HCEC 1CT (cell line): ENCODE measurements around the gene PALLD.

Experiments used
- DNase-seq: peaks from one replicate; pipeline ENCODE4 v3.0.0-alpha.2; 2017

Gene PALLD

DNA sequence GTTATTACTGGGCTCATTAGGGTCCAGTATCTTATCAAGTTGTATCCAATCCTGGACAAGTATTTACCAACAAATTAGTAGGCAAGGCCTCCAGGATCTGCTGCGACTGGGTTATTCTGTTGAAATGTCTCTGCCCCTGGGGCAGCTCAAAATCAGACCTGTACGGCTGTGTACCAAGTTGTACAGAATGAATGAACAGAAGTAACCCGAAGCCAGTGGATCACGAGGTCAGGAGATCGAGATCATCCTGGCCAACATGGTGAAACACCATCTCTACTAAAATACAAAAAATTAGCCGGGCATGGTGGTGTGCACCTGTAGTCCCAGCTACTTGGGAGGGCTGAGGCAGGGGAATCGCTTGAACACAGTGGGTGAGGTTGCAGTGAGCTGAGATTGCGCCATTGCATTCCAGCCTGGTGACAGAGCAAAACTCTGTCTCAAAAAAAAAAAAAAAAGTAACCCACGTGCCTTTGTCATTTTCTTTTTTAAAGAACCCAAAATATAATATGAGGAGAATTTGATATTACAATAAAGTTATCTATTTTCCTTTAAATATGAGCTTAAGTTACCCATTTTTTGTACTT, 385.9 kb downstream of the PALLD start:
- DNase-seq, result peak; percentile 59

DNA sequence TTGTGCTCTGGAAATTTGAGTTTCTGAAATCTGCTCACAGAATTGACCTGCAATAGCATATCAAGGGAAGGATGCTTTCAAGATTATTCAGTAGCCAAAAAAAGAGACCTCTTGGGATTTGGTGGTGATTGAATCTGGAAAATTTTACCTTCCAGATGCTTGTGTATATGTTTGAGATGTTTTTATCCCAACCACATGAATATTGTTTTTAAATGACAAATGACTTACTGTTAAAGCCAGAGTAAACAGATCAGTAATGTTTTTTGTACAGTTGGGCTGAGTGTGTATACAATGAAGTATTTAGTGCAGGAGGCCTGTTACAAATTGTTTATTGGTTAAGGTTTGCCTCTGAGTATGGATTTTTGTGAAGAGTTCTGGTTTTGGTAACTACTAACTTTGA, 386.7 kb downstream of the PALLD start:
- peak; percentile 52 for DNase-seq

DNA sequence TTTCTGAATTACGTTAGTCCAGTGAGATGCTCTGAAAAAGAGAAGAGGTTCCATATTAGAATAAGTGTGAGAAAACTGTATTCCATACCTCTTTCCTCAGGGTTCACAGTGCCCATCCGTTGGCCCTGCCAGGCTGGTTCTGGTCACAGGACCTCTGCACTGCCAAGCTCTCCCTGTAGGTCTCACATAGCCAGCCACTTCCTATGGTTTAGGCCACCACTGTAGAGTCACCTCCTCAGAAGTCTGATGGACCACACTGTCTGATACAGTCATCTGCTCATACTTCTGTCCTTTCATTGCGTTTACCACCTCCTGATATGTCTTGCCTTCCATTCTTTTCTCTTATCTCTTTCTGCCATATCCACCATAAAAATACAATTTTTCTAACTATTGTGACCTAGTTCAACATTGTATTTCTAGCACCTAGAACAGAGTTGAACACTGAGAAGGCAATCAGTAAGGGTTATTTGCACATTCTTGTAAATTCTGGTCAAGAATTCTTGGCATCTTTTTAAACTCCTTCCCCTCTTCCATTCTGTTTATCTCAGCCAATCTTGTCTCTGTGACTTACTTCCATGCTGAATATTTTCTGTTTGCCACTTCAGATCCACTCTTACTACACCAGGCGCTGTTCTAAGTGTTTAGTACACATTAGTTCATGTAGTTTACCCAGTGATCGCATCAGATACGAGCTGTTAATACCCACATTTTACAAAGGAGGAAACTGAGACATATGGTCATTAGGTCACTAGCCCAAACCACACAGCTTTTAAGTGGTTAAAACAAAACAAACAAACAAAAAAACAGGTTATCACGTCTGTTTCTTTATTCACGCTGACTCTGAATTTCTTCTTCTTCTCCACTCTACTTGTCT, 387.6 kb downstream of the PALLD start:
- DNase-seq, result no peak

DNA sequence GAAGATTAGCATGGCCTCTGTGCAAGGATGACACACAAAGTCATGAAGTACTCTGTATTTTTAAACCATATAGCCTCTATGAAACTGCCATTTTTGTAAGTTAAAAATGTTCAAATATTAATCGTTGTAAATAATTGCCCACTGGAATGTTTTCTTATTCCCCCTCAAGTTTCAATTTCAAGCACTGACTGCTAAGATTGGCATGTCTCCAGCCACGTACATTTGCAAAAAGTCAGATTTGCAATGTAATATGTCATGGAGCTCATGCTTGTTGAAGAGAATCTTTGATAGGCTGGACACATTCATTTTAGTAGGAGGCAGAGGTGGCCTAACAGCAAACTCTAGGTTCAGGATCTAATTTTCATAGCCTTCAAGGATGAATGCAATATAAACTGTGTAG, 388.5 kb downstream of the PALLD start:
- no peak for DNase-seq

DNA sequence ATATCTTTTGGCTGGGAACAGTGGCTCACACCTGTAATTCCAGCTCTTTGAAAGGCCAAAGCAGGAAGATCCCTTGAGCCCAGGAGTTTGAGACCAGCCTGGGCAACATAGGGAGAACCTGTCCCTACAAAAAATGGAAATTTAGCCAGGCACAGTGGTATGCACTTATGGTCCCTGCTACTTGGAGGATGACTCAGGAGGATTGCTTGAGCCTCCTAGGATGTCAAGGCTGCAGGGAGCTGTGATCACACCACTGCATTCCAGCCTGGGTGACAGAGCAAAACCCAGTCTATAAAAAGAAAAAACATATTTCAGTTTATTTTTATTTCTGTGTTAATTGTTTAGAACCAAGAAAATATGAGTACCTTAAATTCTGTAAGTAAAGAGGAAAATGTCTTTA, 389.5 kb downstream of the PALLD start:
- DNase-seq, result peak; percentile 71

DNA sequence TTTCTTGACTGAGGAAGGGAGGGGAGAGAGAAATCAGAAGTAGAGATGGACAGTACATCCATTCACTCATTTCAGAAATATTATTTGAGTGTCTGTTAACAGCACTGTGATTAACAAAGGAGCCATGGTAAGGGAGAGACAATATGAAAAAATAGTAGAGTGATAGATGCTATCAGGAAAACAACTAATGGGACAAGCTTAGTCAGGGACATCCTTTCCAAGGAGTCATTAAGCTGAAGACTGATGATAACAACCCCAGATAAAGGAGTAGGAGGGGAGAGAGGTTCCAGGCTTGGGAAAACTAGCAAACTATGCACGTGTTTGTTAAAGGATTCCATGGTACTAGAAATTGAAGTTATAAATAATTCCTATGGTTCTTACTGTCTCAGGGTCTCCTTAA, 391.0 kb downstream of the PALLD start:
- no peak for DNase-seq

DNA sequence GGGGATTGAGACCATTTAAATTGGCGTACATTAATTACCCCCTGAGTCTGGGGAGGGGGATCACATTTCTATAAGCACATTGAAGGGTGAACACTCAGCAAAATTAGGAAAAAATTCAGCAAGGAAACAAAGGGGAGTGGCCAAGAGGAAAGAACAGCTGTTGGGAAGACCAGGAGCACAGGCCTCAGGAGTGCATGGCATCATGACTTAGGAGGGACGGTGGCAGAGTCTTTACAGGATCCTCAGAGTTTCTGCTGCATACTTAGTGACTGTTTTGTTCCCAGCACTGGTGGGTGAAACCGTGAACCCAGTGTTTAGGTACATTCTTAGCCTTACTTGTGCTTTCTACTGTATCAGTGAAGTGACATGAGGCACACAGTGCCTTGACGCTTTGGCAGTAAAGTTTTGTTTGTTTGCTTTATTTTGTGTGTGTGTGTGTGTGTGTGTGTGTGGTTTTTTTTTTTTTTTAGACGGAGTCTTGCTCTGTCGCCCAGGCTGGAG, 391.9 kb downstream of the PALLD start:
- no peak for DNase-seq

DNA sequence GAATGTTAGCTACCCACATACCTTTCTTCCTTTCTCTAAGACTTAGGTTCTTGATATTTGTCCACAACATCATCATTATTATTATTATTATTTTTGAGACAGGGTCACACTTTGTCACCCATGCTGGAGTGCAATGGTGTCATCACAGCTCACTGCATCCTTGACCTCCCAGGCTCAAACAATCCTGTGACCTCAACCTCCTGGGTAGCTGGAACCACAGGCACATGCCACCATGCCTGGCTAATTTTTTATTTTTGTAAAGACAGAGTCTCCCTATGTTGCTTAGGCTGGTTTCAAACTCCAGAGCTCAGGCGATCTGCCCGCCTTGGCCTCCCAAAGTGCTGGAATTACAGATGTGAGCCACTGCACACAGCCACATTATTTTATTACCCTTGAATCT, 394.2 kb downstream of the PALLD start:
- no peak for DNase-seq

DNA sequence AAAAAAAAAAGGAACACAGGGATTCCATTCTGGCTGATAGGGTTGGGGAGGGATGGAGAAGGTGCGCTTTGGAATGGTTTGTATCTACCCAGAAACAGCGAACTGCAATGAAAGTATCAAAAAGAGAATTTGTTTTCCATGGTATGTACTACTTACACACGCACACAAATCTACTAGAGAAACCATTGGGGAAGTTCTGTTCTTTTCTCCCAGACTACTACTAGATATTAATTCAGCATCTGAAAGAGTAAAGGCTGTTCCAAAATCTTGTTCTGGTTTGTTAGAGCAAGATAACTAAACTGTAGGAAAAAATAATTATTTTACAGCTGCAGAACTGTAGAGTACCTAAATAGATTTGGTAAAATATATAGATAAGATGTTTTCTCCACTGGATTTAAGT, 394.8 kb downstream of the PALLD start:
- DNase-seq, result no peak

DNA sequence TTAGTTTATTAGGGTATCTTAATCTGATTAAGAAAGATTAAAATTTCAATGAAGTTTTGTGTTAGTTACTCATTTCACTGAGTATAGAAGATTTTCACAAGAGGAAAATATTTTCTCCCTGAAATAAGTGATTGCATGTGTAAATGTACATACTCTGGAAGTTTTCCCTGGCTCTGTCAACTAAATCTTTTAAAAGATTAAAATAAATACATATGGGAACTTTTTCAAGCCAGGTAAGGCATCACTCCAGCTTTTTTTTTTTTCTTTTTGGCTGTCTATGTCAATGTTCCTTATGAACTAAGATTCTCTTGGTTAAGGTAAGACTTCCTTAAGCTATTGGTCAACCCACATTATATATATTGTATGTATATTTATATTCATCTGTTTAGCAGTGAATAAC, 395.6 kb downstream of the PALLD start:
- DNase-seq, result no peak

DNA sequence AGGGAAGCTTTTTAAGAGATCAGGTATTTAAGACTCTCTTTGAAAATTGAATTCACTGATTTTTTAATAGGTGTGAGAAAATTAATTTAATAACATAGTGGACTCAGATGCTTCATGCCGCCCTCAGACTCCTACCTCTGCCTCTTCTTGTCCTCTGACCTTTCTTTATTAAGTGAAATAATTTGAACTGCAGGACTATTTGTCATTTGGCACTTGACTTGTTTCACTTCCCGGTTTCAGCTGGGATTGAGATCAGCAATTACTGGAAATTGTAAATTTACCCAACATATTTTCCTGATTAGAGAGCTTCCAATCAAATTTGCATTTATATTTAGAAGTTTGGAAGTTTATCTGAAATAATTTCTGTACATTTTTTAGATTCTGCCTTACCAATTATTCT, 396.4 kb downstream of the PALLD start:
- no peak for DNase-seq

DNA sequence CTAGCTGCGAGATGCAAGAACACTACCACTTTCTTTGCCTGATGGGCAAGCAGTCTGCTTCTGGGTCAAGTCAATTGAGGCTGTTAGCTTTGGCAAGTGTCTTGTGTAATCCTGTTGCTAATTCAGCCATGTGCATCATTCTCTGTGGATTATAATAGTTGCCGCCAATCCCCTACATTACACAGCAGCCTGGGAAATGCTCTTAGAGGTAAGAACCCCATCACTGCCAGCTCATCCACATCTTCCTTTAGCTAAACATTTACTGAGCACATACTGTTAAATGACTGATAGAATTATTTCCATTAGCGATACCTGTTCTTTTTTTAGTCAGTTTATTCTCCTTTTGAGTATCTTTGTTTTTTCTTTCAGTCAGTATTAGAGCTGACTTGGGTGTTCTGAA, 397.0 kb downstream of the PALLD start:
- DNase-seq, result no peak

DNA sequence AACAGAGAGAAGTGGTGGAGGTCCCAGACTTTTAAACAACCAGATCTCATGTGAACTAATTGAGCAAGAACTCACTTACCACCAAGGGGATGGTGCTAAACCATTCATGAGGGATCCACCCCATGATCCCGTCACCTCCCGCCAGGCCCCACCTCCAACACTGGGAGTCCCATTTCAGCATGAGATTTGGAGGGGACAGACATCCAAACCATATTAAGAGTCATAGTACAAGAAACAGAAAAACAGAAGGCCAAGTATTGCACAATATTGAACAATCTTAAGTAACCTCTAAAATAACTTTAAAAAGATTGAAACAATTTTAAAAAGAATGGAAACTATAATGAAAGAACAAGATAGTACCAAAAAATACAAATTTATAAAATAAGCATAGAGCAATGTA, 403.2 kb downstream of the PALLD start:
- no peak for DNase-seq

DNA sequence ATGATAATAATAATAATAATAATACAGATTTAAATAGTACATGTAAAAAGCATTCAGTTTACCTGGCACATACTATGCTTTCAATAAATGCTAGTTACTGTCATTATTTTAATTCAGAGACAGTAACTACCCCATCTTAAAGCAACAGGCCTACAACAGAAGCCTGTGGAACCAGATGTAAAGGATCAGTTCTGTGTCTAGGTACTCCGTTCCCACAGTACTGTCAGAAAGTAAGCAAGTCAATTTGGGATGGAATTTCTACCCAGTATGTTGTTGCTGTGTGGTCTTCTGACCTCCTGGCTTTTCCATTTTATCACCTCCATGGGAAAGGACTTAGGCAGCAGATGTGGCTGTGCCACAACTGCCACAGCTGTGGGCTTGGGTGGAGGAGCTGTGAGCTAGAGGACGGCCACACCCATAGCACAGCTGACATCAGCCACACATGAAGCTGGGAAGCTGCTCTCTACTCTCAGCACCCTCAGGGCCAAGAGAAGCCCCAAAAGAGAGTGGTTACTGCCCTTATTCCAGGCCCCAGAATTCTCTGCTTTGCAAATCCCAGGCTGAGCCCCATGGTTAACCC, 410.4 kb downstream of the PALLD start:
- DNase-seq, result peak; percentile 1

DNA sequence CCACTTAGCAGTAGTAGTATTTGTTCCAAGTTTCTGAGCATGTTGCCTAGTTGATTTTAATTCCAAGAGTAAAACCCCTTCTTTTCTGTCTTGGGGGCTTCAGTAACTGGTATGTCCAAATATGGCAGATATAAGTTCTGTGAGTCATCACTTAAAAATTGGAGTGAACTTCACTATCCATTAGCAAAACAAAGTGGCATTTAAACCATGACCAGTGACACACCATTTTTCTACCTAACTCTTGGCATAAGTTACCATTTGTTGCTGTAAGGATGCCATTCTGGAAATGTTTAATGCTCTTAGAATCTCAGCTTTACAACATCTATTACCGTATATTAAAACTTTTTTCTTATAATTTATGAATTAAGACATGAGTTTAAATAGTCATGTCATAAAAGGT, 411.2 kb downstream of the PALLD start:
- peak; percentile 30 for DNase-seq

DNA sequence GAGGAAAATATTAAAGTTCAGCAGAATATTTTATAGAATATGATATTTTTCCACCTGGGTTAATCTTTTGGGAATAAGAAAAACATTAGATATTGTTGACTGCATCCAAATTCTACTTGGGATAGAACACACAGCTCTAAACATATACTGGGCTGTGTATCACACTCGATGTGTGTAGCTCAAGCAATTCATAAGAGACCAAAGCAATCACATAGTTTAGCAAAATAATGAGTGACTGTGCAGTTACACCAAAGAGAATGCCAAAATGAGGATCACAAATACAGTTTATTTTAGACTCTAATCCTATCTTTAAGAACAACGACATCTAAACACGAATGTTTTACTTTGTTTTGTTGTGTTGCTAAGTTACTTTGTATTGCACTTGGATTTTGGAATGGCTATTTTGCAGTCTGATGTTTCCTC, 412.0 kb downstream of the PALLD start:
- DNase-seq, result no peak

DNA sequence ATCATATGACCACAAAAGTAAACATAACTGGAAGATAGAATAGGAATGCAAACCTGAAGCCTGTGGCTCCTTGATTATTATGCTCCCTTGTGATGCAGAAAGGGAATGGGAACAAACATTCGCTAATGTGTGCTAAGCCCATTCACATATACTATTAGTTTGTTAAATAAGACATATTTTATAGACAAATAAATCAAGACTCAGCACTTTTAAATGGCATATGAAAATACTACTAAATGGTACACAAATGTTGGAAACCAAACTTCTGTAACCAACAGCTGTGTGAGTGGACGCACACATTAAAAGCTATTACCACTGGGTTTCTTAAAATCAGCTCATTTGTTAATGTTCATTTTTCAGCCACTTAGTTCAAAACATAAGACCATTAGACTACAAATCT, 417.2 kb downstream of the PALLD start:
- no peak for DNase-seq

DNA sequence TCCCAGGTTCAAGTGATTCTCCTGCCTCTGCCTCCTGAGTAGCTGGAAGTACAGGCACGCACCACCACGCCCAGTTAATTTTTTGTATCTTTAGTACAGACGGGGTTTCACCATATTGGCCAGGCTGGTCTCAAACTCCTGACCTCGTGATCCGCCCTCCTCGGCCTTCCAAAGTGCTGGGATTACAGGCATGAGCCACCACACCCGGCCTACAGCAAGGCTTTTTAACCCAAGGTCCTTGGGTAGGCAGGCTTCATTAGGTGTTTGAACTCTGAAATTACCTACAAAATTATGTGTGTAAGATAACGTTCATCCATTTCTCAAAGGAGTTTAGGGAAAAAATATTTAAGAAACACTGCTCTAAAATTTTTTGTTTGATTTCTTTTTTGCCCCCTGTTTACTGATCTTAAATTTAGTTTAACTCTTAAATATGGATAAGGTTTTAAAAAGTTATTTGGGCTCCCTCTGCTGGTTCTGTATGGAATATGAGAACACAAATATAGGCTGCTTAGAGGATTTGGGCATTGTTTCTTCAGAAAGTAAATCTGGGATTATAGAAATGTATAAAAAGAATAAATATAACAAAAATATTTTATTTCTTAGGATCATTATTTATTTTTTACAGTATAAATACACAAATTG, 420.4 kb downstream of the PALLD start:
- peak; percentile 23 for DNase-seq

DNA sequence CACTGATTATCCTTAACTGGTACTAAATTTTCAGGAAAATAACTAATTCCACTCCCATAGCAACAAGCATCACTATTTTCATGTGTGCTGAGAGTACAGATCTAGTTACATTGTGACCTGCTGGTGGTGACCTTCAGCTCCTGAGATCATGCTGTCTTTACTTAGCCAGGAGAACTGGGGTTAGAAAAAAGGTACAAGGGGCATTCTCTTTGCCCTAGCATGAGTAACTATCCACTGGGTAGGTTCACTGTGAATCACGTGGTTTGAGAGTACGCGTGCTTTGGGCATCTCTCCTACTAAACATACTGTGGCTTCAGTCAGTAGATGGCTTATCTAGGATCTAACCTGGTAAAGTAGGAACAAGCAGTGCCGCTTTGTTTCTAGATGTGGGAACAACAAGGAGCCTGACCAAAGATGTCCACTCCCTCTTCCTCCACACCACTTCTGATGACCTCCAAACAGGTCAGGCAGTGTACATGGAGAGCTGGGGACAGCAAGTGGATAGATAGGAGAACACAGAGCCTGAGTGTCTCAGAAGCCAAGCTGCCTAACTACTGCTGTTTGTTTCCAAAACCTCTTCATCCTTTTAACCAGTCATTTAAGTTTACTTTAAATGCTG, 423.0 kb downstream of the PALLD start:
- no peak for DNase-seq

DNA sequence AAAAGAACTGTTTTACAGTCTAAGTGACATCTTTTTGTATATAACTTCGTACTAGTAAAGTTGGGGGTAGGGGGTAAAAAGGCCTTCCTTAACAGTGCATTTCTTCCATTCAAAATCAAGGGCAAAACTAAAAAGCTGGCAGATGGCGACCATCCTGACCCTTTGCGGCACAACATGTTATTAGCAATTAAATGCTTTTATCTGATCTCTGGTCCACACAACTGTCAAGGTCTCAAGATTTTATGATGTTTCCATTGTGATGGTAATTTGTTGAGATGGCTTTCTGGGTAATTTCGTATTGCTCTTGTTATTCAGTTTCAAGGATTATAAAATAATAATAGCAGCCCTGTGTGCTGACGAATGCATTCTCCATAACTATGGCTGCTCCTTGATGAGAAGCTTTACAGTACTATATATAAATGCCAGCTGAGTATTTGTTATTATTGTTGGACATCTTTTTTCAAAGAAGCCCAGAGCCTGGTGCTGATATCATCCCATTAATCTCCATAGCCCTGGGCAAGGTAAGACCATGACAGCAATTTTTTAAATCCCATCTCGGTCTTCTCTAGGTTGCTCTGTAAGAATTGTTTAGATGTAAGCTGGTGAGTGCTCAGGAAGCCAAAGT, 423.7 kb downstream of the PALLD start:
- no peak for DNase-seq

DNA sequence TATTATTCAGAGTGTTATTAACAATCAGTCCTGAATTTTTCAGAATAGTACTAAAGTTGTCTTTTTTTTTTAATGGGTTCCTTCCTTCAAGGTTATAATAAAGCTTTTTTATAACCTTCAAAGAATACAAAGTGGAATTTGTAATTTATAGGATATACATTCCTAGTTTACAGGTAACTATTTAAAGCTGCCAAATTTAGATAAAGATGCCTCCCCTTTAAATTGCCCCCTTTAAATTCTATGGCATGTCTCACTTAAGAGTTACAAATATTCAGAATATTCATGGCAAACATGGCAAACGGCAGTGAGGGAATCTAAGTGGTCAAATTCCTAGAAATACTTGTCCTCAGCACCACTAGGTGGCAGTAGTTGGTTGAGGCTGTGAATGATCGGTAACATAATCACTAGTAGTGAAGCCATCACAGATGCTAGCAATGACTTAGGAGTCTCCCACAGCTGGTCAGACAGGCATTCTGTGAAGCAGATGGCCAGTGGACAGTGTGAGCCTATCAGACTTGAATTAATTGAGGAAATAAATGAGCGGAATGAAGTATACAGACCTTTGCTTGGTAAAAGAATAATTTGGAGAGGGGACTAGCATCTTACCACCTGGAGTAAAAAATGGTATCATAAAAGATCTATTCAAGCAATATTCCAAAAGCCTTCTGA, 426.8 kb downstream of the PALLD start:
- DNase-seq, result peak; percentile 57

DNA sequence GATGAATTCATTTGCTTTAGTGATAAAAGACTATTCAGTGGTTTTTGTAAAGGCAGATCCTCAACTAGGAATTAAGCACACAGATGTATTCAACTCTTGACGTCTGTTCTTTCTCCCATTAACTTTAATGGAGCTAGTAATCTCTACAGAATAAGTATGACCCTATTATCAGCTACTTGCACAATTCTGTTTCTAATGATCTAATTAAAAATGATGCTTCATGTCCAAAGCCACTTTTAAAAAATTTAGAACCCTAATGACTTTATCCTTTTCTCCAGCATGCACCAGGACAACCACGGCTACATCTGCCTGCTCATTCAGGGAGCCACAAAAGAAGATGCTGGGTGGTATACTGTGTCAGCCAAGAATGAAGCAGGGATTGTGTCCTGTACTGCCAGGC, 427.8 kb downstream of the PALLD start:
- no peak for DNase-seq
